Karpas-422 (cell line): ENCODE measurements around the gene DTD2. TPM values are rescaled to one million over a fixed set of nuclear protein-coding genes. Genes with fewer than 3 reads are reported as not detected.

Experiments used
- DNase-seq: peaks from one replicate; pipeline ENCODE4 v3.0.0-alpha.2; 2015
- H2AFZ ChIP-seq: fragments of 200-600 bp; sonication (generic); 2 replicates; pipeline ENCODE4 v1.6.1; 2014; ENCODE audit warnings: antibody characterized with exemption, low read length, mixed read lengths
- H3K27ac ChIP-seq: fragments of 200-600 bp; sonication (generic); 2 replicates; pipeline ENCODE4 v1.5.1; 2014; ENCODE audit warnings: mild to moderate bottlenecking, low read length, moderate library complexity
- H3K27me3 ChIP-seq: fragments of 200-600 bp; sonication (generic); 2 replicates; pipeline ENCODE4 v1.6.1; 2014; ENCODE audit warnings: low read length, mixed read lengths
- H3K36me3 ChIP-seq: fragments of 200-600 bp; sonication (generic); 2 replicates; pipeline ENCODE4 v1.6.1; 2014; ENCODE audit warnings: low read length, mixed read lengths; ENCODE audit not compliant: insufficient read depth
- H3K4me1 ChIP-seq: fragments of 200-600 bp; sonication (generic); 2 replicates; pipeline ENCODE4 v1.6.1; 2014; ENCODE audit warnings: mild to moderate bottlenecking, low read length, mixed read lengths
- H3K4me2 ChIP-seq: fragments of 200-600 bp; sonication (generic); 2 replicates; pipeline ENCODE4 v1.6.1; 2014; ENCODE audit warnings: low read length, low read depth, mild to moderate bottlenecking; ENCODE audit not compliant: poor library complexity, severe bottlenecking
- H3K4me3 ChIP-seq: fragments of 200-600 bp; sonication (generic); 2 replicates; pipeline ENCODE4 v1.5.1; 2014; ENCODE audit warnings: mild to moderate bottlenecking, antibody characterized with exemption, low read length, mixed read lengths
- H3K79me2 ChIP-seq: fragments of 200-600 bp; sonication (generic); 2 replicates; pipeline ENCODE4 v1.6.1; 2014; ENCODE audit warnings: mild to moderate bottlenecking, low read length, mixed read lengths
- H3K9ac ChIP-seq: fragments of 200-600 bp; sonication (generic); 2 replicates; pipeline ENCODE4 v1.6.0; 2014; ENCODE audit warnings: low read length
- H3K9me2 ChIP-seq: fragments of 200-600 bp; sonication (generic), shearing (Covaris generic); replicated peaks from 2 replicates; pipeline ENCODE4 v1.6.0; 2014; ENCODE audit warnings: mild to moderate bottlenecking, low read length, moderate library complexity; ENCODE audit not compliant: insufficient read depth
- H3K9me3 ChIP-seq: fragments of 300-700, 200-600 bp; sonication (generic); 2 replicates; pipeline ENCODE4 v1.6.1; 2014; ENCODE audit warnings: low read length, mixed read lengths
- H4K20me1 ChIP-seq: fragments of 200-600 bp; sonication (generic); 2 replicates; pipeline ENCODE4 v1.6.1; 2014; ENCODE audit warnings: mild to moderate bottlenecking, antibody characterized with exemption, low read length, low read depth; ENCODE audit not compliant: insufficient read depth
- total RNA-seq: library from RNA; depleted of rRNA; stranded (reverse); fragments of >200 nt; shearing (Covaris generic); gene quantifications from 2 replicates; pipeline ENCODE4 v1.2.3, GENCODE V29; 2014; ENCODE audit warnings: low replicate concordance

Gene DTD2
- total RNA-seq, 1 experiment from 2014 or later: 86.1 TPM

DNA sequence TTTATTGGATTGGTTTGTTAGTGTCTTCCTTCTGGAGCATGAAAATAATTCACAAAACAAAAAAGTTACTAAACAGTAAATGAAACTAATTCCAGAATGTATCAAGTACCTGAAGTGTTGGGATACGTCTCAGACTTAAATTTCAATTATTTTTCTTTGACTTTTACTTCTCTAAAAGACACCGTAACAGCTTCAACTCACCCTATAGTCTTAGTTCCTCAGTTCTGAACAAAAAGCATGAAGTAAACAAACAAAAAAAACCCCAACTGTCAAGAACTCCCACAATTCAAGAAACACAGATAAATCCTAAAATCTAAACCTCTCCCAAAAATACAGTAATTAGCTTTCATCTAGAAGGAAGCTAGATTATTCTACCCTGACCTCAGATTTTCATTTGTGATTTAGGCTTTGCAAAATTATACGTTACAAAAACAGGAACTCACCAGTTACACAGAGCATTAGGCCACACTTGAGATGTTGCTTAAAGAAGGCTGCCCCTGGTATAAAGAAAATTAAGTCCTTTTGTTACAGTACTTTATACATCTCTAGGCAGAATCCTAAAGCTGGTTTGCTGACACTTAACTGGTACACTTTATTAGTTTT, 47.2 kb downstream of the DTD2 start:
- Histone ChIP-seq H3K9me2 (no peaks in the 10 kb centered on the region), H4K20me1 (no peaks in the 10 kb centered on the region), H2AFZ (peak overlapping the region; percentile 24), H3K9me3 (no peaks in the 10 kb centered on the region), H3K27me3 (no peaks in the 10 kb centered on the region), H3K79me2 (peaks cover 95% of the 10 kb centered on the region), H3K4me1 (peaks cover 53% of the 10 kb centered on the region), H3K4me2 (peak overlapping the region; percentile 61), H3K4me3 (peak overlapping the region; percentile 38), H3K27ac (peak overlapping the region; percentile 89), H3K9ac (peak overlapping the region; percentile 53), H3K36me3 (no peaks in the 10 kb centered on the region)
- DNase-seq: peak; percentile 84

GRCh38 chr14:31408421-31408820, 48.9 kb downstream of the DTD2 start:
- H3K36me3 ChIP-seq: no peaks in the 10 kb centered on the region
- H3K4me1 ChIP-seq: peaks cover 52% of the 10 kb centered on the region

DNA sequence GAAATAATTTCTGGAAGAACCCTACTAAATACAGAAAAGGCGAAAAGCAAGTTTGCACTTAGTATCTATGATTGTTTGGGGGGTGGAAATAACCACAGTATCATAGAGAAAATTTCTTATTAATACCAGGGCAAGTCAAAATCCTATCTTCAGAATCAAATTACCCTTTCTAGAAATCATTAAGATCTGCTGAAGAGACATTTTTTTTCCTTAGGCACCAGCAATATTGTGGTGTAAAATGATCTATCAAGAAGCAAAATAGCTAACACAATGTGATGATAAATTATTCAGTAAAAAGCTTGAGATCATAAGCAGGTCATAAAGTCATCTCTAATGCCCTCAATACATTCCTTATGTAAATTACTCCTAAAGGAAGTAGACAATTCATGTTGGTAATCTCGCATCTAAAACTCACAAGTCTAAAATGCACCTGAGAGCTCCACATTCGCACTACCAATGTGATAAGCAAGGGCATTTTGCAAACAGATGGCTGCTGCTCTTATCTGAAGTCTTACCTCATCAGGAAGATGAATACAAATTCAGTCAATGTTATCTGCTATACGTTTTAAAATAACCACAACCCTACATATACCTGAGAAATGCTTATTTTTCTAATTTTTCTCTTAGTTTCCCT, 51.6 kb downstream of the DTD2 start:
- peak overlapping the region; percentile 50 for H3K27ac ChIP-seq
- H2AFZ ChIP-seq: no peak overlapping the region
- no peaks in the 10 kb centered on the region for H3K9me2 ChIP-seq
- H3K4me3 ChIP-seq: no peak overlapping the region
- H4K20me1 ChIP-seq: no peaks in the 10 kb centered on the region
- peaks cover 9% of the 10 kb centered on the region; the same call in 1 of the 2 replicates for H3K36me3 ChIP-seq
- H3K4me1 ChIP-seq: peaks cover 45% of the 10 kb centered on the region
- no peaks in the 10 kb centered on the region for H3K27me3 ChIP-seq
- H3K4me2 ChIP-seq: peak overlapping the region; percentile 31
- H3K9me3 ChIP-seq: no peaks in the 10 kb centered on the region
- no peak for DNase-seq
- no peak overlapping the region for H3K9ac ChIP-seq
- peaks cover 82% of the 10 kb centered on the region for H3K79me2 ChIP-seq

More at GRCh38 chr14:31408421-31408820, 48.9 kb downstream of the DTD2 start:
- H2AFZ ChIP-seq: no peak overlapping the region
- H3K9me3 ChIP-seq: no peaks in the 10 kb centered on the region
- no peaks in the 10 kb centered on the region for H3K27me3 ChIP-seq
- H3K4me2 ChIP-seq: no peak overlapping the region
- H3K9ac ChIP-seq: no peak overlapping the region
- peaks cover 95% of the 10 kb centered on the region for H3K79me2 ChIP-seq
- no peaks in the 10 kb centered on the region for H4K20me1 ChIP-seq
- no peak for DNase-seq
- H3K9me2 ChIP-seq: no peaks in the 10 kb centered on the region
- H3K4me3 ChIP-seq: no peak overlapping the region
- no peak overlapping the region for H3K27ac ChIP-seq

GRCh38 chr14:31405106-31405505, 52.2 kb downstream of the DTD2 start:
- H3K9me2 ChIP-seq: no peaks in the 10 kb centered on the region
- H3K4me1 ChIP-seq: peaks cover 39% of the 10 kb centered on the region
- H3K4me3 ChIP-seq: no peak overlapping the region
- no peak overlapping the region for H3K9ac ChIP-seq
- H3K4me2 ChIP-seq: no peak overlapping the region
- DNase-seq: no peak
- H3K36me3 ChIP-seq: peaks cover 11% of the 10 kb centered on the region; the same call in 1 of the 2 replicates
- no peaks in the 10 kb centered on the region for H4K20me1 ChIP-seq
- peaks cover 76% of the 10 kb centered on the region for H3K79me2 ChIP-seq
- H3K27me3 ChIP-seq: no peaks in the 10 kb centered on the region
- no peak overlapping the region for H3K27ac ChIP-seq
- H3K9me3 ChIP-seq: no peaks in the 10 kb centered on the region
- H2AFZ ChIP-seq: no peak overlapping the region

DNA sequence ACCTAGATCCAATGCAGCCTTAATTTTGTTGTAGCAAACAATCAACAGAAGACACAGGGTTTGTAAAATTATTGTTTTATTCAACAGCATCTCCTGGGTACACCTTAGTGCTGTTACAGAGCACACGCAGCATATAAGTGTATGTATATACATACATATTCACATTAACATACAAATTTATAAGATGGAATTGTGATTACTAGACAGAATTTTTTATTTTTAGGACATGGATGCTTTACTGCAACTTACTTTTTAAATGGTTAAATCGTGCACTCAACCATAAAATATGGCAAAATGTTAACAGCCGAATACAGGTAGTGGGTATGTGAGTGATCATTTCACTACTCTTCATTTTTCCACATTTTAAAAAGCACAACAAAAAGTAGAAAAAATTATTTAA, 53.6 kb downstream of the DTD2 start:
- H4K20me1 ChIP-seq: no peaks in the 10 kb centered on the region
- no peaks in the 10 kb centered on the region for H3K9me3 ChIP-seq
- no peak for DNase-seq
- H3K9ac ChIP-seq: no peak overlapping the region
- peaks cover 19% of the 10 kb centered on the region; the same call in 1 of the 2 replicates for H3K36me3 ChIP-seq
- peaks cover 33% of the 10 kb centered on the region for H3K4me1 ChIP-seq
- no peak overlapping the region for H2AFZ ChIP-seq
- no peak overlapping the region for H3K4me2 ChIP-seq
- no peak overlapping the region for H3K4me3 ChIP-seq
- no peaks in the 10 kb centered on the region for H3K27me3 ChIP-seq
- peaks cover 65% of the 10 kb centered on the region for H3K79me2 ChIP-seq
- no peaks in the 10 kb centered on the region for H3K9me2 ChIP-seq
- H3K27ac ChIP-seq: no peak overlapping the region

- no peak overlapping the region for H3K9ac ChIP-seq
- H3K9me2 ChIP-seq: no peaks in the 10 kb centered on the region
- H3K4me1 ChIP-seq: peaks cover 33% of the 10 kb centered on the region
- no peaks in the 10 kb centered on the region for H3K9me3 ChIP-seq
- DNase-seq: no peak
- no peak overlapping the region for H3K4me2 ChIP-seq
- H3K27me3 ChIP-seq: no peaks in the 10 kb centered on the region
- H3K36me3 ChIP-seq: peaks cover 25% of the 10 kb centered on the region; the same call in 1 of the 2 replicates
- H3K4me3 ChIP-seq: no peak overlapping the region
- H3K27ac ChIP-seq: no peak overlapping the region
- H3K79me2 ChIP-seq: peaks cover 57% of the 10 kb centered on the region
- H2AFZ ChIP-seq: no peak overlapping the region
- no peaks in the 10 kb centered on the region for H4K20me1 ChIP-seq
Observed at GRCh38 chr14:31402764-31403439, 54.4 kb downstream of the DTD2 start.

DNA sequence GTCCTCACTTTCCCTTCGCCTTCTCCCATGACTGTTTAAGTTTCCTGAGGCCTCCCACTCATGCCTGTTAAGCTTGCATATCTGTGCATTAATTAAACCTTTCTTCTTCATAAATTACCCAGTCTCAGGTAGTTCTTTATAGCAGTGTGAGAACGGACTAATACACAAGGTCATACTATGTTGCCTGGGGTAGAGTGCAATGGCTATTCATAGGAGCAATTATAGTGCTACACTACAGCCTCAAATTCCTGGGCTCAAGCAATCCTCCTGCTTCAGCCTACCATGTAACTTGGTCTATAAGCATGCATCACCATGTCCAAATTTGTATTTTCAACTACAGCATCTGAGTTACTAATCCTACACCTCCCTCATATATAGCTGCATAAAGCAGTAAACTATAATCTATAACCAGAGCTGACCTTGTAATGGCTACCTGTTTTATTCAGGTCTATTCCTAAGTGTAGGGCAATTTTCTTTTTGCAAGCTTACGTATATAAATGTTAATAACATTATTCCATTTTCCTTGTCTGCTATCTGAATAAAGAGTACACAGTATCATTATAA, 55.9 kb downstream of the DTD2 start:
- no peak overlapping the region for H3K4me3 ChIP-seq
- H3K36me3 ChIP-seq: peaks cover 29% of the 10 kb centered on the region; the same call in 1 of the 2 replicates

GRCh38 chr14:31400031-31400638, 57.2 kb downstream of the DTD2 start:
- Histone ChIP-seq H3K27ac (no peak overlapping the region), H3K27me3 (no peaks in the 10 kb centered on the region), H3K4me3 (no peak overlapping the region), H2AFZ (no peak overlapping the region), H3K9me2 (no peaks in the 10 kb centered on the region), H3K4me2 (no peak overlapping the region), H3K4me1 (peaks cover 19% of the 10 kb centered on the region), H3K9ac (no peak overlapping the region), H3K36me3 (peaks cover 29% of the 10 kb centered on the region; the same call in 1 of the 2 replicates), H4K20me1 (no peaks in the 10 kb centered on the region), H3K79me2 (peaks cover 32% of the 10 kb centered on the region), H3K9me3 (no peaks in the 10 kb centered on the region)
- no peak for DNase-seq

More for the DNA sequence above, 55.9 kb downstream of the DTD2 start:
- no peaks in the 10 kb centered on the region for H3K9me3 ChIP-seq
- H3K9ac ChIP-seq: no peak overlapping the region
- no peak overlapping the region for H3K27ac ChIP-seq
- H3K4me1 ChIP-seq: peaks cover 30% of the 10 kb centered on the region
- DNase-seq: no peak
- no peak overlapping the region for H3K4me2 ChIP-seq
- peaks cover 45% of the 10 kb centered on the region for H3K79me2 ChIP-seq
- no peak overlapping the region for H2AFZ ChIP-seq
- no peaks in the 10 kb centered on the region for H3K27me3 ChIP-seq
- H3K9me2 ChIP-seq: no peaks in the 10 kb centered on the region
- H4K20me1 ChIP-seq: no peaks in the 10 kb centered on the region
